ENCODE data around the gene PTPRD.

Gene PTPRD

GRCh38 chr9:8850914-8851313, 1761.9 kb downstream of the PTPRD start:
- FAIRE-seq, result no peak

DNA sequence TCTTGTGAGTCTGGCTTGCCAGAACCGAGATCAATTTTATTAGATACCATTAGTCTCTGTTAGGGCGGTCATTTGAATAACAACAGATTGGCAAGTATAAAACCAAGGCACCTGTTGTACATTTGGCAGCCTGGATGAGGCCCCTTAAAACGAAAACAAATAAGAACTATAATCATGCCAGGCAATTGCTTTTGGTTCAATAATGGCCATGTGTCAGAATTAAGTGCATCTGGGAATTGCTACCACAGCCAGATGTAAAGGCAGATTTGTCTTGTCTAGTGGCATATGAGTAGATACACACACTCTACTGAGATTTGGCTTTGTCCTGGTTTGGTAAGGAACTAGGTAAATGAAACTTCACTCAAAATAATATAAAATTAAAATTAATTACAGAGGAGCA, 1767.0 kb downstream of the PTPRD start:
- FAIRE-seq, result no peak

DNA sequence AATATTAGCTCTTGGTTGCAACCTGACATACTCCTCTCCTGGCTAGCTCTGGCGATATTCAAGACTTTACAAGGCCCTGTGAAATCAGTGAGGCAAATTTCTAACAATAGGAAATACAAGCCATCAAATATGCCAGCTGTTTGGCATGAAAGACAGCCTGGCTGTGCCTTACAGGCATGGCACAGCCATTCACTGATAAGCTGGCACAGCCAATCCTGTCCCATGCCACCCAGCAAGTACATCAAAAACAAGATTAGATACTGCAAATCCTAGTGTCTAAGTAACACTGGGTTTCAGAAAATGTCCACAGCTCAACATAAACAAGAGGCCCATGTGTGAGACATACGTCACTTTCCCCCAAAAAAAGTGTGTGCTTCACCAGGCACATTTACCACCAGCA, 1767.4 kb downstream of the PTPRD start:
- FAIRE-seq, result no peak

DNA sequence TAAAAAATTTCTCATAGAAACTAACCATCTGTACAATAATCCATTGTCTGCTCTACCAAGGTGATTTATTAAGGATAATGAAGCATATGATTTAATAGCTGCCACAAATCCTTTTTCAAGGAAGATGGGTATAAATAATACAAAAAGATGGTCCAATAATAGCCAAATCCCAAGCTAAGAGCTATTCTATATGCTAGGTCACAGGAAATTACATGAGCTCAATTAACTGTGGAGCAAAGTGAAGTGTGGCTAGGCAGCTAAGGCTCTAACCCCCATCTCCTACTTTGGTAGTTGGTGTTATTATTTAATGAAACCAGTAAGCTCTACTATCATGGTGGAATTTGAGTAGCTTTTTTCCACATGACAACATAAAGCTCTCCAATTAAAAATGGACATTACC, 1768.3 kb downstream of the PTPRD start:
- FAIRE-seq, result no peak

DNA sequence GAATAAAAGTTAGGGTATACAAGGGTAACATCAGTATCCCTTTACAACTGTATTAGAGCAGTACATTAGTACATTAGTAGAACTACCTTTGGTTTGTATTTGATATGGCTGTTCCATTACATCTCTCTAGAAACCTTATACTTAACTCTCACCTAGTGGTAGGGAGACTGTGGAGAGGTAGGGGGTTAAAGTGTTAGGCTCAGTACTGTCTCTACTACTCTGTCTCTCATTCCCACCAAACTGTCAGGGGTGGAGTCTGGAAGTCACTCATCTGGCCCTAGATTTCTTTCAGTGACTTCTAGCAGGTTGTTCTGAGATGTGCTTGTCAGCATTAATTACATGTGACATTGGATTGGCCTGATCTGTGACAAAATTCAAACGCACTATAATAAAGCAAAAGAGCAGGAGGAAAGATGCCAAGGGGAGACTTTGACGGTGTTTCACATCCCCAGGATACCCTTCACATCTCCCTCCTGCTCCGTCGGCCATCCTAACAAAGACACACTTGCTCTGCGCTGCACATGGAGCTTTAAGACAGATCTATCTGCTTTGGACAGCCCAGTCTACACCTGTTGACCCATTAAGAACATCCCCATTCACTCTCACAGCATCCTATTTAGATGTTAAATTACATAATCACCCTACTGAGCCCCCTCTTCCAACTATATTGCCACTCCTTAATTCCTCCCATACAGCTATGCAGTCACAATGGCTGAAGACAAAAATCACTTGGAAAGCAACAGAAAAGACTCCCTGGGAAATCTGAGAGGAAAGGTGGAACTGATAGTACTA, 1770.2 kb downstream of the PTPRD start:
- no peak for FAIRE-seq

GRCh38 chr9:8838136-8838535, 1774.7 kb downstream of the PTPRD start:
- FAIRE-seq, result peak; percentile 30

DNA sequence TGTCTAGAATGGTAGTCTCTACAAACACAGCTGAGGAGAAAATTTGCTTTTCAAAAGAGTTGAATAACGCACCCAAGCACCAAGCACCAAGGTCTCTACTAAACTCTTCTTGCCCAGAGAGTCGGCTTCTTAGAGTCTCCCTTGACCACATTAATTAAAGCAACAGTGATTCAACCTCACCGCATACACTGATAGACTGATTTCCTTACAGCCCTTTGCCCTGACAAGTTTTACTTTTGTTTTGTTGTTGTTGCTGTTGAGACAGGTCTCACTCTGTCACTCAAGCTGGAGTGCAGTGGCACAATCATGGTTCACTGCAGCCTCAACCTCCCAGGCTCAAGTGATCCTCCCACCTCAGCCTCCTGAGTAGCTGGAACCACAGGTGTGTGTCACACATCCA, 1777.5 kb downstream of the PTPRD start:
- FAIRE-seq, result no peak

GRCh38 chr9:8832955-8833354, 1779.8 kb downstream of the PTPRD start:
- no peak for FAIRE-seq

- no peak for FAIRE-seq
Observed at GRCh38 chr9:8832386-8832785, 1780.4 kb downstream of the PTPRD start.

DNA sequence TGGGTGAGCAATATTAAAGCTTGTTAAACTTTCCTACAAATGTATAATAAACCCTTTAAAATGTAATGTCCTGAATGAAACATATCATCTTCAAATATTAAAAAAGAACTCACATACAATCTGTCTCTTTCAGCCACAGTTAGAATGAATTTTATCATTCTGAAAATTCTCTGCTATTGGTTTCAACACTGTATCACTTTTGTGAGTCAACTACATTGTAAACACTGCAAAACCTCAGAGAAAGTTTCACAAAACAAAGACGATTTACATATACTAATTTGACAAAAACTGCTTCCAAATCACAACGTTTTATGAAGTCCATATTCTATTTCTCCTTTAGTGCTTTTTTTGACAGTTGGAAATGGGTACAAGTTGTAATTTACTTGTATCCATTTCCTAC, 1781.2 kb downstream of the PTPRD start:
- FAIRE-seq, result no peak

GRCh38 chr9:8826281-8826680, 1786.5 kb downstream of the PTPRD start:
- no peak for FAIRE-seq

DNA sequence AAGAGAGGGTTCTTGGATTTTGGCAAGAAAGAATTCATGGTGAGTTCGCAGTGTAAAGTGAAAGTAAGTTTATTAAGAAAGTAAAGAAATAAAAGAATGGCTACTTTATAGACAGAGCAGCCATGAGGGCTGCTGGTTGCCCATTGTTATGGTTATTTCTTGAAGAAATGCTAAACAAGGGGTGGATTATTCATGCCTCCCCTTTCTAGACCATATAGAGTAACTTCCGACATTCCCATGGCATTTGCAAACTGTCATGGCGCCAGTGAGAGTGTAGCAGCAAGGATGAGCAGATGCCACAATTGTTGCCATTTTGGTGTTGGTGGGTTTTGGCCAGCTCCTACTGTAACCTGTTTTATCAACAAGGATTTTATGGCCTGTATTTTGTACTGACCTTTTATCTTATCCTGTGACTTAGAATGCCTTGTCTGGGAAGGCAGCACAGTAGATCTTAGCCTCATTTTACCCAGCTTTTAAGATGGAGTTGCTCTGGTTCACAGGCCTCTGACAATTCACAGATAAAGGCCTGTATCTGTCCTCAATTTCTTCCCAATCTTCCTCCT, 1787.1 kb downstream of the PTPRD start:
- no peak for FAIRE-seq

- no peak for FAIRE-seq
Observed at GRCh38 chr9:8823131-8823895, 1789.5 kb downstream of the PTPRD start.

DNA sequence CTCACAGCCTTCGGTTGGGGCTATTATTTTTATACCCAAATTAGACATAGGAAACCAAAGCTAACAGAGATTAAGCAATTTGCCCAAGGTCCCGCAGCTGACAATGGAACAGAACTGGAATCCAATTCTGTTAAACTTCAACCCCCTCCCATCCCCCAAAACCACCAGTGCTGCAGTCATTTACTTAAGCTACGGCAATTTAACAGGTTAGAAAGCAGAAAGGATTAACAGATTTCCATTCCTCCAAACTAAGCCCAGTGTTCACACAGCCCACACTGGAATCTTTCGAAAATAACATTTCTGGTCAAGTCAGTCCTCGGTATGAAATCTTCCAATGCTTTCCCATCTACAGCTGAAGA, 1790.2 kb downstream of the PTPRD start:
- no peak for FAIRE-seq

- no peak for FAIRE-seq
Observed at GRCh38 chr9:8821910-8822666, 1790.7 kb downstream of the PTPRD start.

DNA sequence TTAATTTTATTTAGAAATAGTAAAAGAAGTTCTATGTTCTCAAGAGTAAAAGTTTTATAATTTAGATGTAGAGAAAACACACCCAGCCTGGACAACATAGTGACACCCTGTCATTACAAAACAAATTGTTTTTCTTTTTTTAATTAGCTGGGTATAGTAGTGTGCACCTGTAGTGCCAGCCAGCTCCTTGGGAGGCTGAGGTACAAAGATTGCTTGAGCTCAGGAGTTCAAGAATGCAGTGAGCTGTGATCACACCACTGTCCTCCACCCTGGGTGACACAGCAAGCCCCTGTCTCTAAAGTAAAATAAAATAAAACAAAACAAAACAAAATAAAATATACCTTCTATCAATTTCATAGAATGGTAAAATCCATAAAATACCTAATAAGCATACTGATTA, 1795.5 kb downstream of the PTPRD start:
- FAIRE-seq, result no peak

DNA sequence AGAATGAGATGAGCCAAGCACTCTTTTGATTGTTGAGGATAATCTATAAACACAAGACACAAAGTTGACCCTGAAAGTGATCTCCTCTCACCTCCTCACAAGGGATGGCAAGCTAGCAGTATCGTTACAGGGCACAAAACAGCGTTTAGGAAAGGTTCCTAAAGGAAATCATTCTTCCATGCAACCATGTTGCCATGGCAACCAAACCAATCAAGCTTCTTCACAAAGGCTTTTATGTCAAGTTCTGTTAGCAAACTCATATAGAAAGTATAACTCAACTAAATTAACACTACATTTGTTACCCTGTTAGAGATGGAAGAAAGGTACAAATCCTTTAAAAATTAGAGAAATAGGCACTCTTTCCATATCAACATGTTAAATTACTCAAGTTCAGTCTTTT, 1796.4 kb downstream of the PTPRD start:
- no peak for FAIRE-seq

- FAIRE-seq, result no peak
Observed at GRCh38 chr9:8815931-8816330, 1796.9 kb downstream of the PTPRD start.

GRCh38 chr9:8815219-8815618, 1797.6 kb downstream of the PTPRD start:
- FAIRE-seq, result no peak

DNA sequence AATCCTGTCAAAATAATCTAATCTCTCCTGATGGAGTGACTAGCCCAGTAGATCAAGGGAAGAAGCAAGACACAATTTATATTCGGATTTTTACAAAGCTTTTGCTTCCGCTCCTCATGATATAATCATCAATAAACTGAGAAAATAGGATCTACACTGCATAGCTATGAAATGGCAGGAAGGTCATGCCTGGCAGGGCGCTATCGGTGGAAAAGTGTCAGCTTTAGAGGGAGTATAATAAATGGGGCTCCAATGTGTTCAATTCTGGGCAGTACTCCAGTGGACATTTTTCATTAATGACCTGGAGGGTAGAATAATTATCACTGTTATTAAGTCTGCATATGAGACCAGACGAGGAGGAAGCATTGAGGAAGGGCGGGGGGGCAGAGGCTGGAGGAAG, 1799.9 kb downstream of the PTPRD start:
- FAIRE-seq, result no peak

DNA sequence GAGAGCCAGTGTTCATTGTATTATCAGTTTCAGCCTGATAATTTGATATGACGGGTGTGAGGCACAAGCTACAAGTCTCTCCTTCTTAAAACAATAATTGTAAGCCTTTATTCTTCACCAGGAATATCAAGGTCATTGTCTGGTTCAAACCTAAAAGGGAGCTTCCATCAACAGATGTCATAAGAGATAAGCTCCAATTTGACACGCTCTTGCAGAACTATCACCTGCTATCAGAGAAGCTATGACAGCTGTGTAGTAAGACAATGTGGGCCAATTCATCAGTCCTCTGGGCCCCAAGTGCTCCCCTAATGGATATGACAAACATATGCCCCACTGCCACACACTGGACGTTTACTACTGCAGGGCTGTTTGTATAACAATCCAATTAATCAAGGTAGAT, 1803.1 kb downstream of the PTPRD start:
- no peak for FAIRE-seq

- FAIRE-seq, result no peak
Observed at GRCh38 chr9:8806150-8806549, 1806.7 kb downstream of the PTPRD start.

DNA sequence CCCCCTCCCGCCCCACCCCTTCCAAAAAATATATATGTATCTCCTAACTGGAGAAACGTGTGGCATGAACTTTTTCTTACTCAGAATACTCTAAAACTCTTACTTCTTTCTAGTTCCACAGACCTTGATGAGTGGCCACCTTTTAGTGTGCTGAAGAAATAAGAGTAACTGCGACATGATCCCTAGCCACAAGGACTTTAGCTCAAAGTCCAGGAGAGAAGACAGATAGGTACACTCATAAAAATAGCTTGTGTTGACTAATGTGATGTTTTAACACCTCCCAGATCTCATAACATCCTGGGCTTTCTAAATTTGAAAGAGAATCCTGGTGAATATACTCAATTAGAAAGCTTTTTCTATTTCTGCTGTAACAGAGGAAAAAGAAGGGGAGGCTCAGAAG, 1808.2 kb downstream of the PTPRD start:
- FAIRE-seq, result peak; percentile 43

DNA sequence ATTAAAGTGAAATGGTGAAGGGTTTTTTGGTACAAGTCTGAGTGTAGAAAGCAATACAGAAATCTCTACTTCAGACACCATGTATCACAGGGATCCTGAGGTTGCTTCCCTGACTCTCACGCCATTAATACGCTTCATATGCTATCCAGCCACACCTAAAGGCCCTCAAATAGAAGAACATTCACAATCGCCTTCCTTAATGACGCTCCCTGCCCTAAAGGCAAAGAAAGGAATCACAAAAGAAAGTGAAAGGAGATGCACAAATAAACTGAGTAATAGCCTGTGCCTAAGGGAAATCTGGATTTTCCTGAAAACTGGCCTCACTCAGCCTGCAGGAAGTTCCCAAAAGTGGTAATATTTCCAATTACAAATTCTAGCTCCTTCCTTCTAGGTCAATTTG, 1810.6 kb downstream of the PTPRD start:
- FAIRE-seq, result no peak
